ENCODE results near the gene CEBPZOS. TPM values are rescaled to one million over a fixed set of nuclear protein-coding genes. Genes with fewer than 3 reads are reported as not detected.
"Not testable (repeated sequence)": the region's sequence is repeated elsewhere in the genome, so short reads cannot be mapped to it uniquely, and the experiment has no call there.

The CEBPZOS gene
- total RNA-seq, 1 donor from 2014 or later: 22.8 TPM

DNA sequence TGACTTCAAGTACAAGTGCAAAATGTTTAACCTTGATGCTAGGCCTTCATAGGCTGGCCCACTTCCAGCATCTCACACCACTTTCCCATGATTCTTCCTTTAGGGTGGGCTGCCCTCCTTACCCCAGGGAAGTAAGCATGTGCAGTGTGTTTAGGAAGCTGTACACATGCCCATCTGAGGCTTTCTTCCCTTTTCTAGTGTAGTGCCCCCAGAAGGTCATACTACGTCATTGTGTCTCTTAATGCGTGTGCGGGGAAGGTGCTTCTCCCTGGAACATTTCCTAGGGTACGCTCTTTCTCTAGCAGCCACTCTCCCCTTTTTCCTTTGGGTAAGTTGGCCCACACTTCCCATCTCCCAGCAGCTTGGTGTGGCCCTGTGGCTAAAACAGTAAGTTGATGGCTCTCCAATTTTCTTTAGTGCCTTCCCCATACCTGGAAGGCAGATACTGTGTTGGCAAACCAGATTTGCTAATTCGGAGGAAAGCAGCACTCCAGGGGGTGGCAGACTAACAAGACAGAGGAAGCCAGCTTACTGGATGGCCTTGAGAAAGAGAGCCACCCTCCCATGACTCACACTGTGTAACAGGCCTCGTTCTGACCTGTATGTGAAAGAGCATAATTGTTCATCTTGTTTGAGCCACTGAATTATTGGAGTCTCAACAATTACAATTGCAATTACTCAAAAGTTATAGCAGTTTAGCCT lies 6.7 kb upstream of the CEBPZOS start:
- DNase-seq (ENCODE audit: low spot score in 2 of 2) (no peak), FAIRE-seq (no peak)

DNA sequence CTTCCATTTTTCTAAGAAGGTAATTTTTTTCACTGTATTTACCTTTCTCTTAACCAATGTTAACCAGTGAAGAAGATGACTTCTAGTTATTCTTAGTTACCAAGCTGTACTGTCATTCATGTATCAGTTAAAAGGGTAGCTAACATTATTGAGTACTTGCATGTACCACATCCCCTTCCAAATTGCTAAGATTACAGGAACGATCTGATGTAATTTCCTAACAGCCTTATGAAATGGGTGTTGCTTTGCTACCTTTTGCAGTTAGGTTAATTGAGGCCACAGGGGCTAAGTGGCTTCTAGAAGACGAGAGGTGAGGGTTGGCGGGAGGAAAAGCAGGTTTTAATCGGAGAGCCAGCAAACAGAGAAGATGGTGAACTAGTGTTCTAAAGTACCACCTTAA lies 6.0 kb upstream of the CEBPZOS start:
- DNase-seq (ENCODE audit: low spot score in 2 of 2) (no peak), FAIRE-seq (no peak)

DNA sequence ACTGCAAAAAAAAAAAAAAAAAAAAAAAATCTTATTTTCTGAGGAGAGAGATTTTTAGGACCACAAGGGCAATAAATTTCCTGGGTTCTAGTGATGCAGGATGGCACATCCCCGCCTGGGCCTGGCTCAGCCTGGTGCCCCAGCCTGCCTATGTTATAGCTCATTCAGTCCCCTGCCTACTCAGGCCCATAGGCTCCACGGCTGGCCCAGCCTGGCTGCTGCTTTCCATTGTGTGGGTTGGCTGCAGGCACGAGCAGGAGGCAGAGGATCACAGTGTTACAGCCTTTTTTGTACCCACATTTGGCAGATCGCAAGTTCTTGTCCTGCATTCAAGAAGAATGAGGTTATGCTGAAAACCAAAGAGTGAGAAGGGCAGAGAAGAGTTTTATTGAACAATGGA lies 5.0 kb upstream of the CEBPZOS start:
- DNase-seq (ENCODE audit: low spot score in 2 of 2): no peak
- no peak for FAIRE-seq

DNA sequence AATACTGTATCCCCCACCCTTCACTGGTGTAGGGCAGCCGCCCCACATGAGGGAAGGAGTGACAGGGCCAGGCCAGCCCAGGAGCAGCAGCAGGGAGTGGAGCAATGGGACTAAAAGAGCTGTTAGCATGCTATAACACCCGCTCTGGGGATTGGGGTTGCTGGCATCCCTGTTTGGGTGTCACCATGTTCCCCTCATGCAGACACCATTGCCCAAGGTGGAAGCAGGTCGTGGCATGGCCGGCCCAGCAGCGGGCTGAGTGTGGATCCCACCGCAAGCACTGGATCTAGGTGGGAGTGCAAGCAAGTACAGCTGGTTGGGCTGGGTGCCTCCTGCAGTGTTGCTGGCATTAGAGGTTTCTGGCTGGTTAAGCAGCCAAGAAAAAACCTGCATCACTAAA lies 4.5 kb upstream of the CEBPZOS start:
- FAIRE-seq (no peak), DNase-seq (ENCODE audit: low spot score in 2 of 2) (no peak)

DNA sequence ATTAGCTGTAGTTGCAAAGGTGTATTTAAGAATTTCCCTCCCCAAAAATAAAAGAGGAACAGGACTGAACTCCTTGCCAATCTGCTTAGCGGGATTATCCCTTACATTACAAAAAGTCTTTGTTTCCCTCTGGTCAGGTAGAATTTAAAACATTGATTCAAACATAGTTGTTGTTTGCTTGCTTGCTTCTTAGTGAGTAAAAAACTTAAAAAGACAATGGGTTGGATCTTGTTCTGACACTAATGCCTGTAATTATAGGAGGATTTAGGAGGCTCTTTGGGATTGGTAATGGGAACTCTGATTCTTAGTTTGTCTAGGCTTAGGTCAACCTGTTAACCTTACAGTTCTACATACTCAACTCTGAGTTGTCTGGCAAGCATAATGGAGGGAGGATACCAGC lies 3.7 kb upstream of the CEBPZOS start:
- no peak for FAIRE-seq

DNA sequence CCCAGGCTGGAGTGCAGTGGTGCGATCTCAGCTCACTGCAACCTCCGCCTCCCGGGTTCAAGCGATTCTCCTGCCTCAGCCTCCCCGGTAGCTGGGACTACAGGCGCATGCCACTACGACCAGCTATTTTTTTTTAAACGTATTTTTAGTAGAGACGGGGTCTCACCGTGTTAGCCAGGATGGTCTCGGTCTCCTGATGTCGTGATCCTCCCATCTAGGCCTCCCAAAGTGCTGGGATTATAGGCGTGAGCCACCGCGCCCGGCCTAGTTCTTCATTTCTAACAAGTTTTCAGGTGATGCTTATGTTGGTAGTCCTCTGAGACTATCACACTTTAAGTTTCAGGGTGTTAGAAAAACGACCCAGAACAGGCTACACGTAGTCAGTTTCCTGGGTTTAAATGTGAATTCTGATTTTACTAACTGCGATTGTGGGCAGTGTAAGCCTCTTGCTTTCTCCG lies 405 bp upstream of the CEBPZOS start:
- DNase-seq (ENCODE audit: low spot score in 2 of 2); FAIRE-seq: not testable (repeated sequence)

More for the DNA sequence above, 3.7 kb upstream of the CEBPZOS start:
- DNase-seq (ENCODE audit: low spot score in 2 of 2): no peak

DNA sequence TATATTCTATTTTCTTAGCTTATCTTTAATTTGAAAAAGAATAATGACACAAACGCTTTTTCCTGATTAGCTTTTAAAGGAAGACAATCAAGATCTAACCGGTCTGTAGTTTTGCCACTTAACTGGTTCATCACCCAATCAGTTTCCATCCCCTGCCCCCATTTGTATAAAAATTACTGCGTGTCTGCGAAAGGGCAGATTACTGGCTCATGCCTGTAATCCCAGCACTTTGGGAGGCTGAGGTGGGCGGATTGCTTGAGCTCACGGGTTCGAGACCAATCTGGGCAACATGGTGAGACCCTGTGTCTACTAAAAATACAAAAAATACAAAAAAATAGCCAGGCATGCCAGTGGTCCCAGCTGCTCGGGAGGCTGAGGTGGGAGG lies 2.4 kb downstream of the CEBPZOS start:
- FAIRE-seq (no peak), DNase-seq (ENCODE audit: low spot score in 2 of 2) (no peak)

DNA sequence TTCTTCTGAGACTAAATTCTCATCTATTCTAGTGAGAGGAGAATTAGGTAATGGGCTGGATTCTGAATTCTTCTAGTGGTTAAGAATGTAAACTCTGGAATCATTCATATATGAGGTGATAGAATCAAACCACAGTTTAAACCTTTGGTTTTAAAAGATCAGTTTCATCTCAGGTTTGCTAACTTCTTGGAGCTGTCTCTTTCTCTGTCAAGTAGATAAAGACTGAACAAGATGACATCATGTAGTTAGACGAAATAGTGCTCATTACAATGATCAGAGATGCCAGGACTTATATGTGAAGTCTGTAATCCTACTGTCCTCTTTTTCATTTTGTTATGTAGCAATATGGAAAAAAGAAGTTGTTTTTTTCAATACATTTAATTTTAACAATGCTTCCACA lies 4.9 kb downstream of the CEBPZOS start:
- FAIRE-seq (no peak), DNase-seq (ENCODE audit: low spot score in 2 of 2) (no peak)

DNA sequence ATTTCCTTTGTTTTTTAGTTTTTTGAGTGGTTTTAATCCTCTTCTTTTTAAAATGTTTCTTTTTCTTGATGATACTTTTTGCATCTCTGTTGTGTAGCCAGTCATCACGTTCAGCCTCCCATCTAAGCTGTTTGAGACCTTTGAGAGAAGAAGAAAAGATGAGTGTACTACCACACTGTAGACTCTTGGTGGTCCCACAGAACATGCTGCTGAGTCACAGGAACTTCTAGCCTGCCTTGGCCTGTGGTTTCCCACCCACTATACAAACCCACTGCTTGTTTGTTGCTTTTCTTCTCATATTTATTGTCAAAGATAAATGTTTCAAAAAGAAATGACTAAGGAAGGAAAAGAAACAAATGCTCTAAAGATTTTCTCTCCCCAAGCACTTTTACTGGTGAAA lies 5.5 kb downstream of the CEBPZOS start:
- FAIRE-seq: no peak
- DNase-seq (ENCODE audit: low spot score in 2 of 2): no peak

DNA sequence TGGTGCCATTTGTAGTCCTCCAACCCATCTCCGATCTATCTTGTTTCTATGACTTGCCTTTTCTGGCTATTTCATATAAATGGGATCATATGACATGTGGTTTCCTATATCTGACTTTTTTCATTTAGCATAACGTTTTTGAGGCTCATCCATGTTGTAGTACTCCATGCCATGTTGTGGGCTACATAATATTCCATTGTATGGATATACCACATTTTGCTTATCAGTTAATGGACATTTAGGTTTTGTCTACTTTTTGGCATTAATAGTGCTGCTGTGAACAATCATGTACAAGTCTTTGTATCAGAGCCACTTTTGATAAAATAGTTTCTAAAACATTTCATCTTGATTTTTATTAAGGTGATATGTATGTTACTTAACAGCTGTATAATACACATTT lies 7.4 kb downstream of the CEBPZOS start:
- no peak for FAIRE-seq
- DNase-seq (ENCODE audit: low spot score in 2 of 2): no peak

DNA sequence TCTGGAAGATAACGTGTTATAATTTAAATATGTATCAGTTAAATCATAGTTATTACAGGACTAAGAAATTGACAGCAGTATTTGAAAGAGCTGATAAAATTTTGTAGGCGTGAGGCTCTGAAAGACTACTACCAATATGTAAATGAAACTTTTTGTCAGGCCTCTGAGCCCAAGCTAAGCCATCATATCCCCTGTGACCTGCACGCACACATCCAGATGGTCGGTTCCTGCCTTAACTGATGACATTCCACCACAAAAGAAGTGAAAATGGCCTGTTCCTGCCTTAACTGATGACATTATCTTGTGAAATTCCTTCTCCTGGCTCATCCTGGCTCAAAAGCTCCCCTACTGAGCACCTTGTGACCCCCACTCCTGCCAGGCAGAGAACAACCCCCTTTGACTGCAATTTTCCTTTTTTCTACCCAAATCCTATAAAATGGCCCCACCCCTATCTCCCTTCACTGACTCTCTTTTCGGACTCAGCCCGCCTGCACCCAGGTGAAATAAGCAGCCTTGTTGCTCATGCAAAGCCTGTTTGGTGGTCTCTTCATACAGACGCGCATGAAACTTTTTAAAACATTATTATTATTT lies 8.9 kb downstream of the CEBPZOS start:
- not testable (repeated sequence) for FAIRE-seq

DNA sequence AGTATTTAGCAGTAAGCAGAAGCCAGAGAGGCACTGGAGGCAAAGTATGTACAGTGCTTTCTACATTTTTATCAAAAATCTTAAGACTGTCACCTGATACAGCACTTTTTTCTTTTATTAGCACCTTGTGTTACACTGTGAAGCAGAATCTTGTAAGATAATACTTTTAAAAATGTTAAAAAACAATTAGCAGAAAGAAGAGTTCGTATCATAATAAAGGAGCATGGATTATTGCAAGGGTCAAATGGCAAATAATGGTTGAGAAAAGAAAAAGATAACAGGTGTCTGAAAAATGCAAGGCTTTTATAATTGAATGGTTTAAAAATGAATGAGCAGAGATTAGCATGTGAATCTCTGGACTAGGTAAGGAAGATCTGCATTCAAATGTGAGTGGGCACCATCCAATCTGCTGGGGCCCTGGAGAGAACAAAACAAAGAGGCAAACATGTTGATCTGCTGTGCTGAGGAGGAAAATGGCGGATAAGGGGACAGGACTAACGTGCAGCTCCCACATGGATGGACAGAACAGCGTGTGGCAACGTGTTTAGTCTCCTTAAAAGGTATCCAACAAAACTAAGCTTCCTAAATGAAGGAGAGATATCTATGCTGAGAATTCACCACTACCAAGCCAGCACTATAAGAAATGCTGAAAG lies 9.5 kb downstream of the CEBPZOS start:
- no peak for DNase-seq (ENCODE audit: low spot score in 2 of 2)

More for the DNA sequence above, 8.9 kb downstream of the CEBPZOS start:
- DNase-seq (ENCODE audit: low spot score in 2 of 2): not testable (repeated sequence)

DNA sequence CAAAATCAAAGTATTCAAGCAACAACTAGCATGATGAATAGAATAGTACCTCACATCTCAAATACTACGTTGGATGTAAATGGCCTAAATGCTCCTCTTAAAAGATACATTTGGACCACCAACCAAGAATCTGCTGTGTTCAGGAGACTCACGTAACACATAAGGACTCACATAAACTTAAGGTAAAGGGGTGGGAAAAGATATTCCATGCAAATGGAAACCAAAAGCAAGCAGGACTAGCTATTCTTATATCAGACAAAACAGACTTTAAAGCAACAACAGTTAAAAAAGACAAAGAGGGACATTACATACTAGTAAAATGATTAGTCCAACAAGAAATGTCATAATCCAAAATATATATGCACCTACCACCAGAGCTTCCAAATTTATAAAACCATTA lies 10.5 kb downstream of the CEBPZOS start:
- not testable (repeated sequence) for FAIRE-seq; DNase-seq (ENCODE audit: low spot score in 2 of 2)

More for the DNA sequence above, 9.5 kb downstream of the CEBPZOS start:
- FAIRE-seq: no peak

DNA sequence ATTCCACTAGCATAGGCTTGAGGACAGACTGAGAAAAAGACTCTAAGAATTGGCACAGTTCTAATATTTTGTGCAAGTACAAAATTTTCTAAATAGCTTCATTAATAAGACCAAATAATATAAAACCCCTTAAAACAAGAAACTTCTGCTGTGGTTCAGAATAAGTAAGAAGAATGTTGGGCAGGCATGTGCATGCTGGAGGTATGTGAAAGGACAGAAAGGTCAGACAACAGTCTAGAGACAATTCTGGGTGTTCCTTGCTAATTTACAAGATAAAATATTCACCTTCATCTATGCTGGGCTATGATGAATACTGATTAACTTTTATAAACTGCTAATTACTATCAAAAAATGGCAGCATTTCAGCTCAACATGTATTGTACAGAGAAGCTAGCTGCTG lies 14.9 kb downstream of the CEBPZOS start:
- FAIRE-seq (no peak), DNase-seq (ENCODE audit: low spot score in 2 of 2) (no peak)

DNA sequence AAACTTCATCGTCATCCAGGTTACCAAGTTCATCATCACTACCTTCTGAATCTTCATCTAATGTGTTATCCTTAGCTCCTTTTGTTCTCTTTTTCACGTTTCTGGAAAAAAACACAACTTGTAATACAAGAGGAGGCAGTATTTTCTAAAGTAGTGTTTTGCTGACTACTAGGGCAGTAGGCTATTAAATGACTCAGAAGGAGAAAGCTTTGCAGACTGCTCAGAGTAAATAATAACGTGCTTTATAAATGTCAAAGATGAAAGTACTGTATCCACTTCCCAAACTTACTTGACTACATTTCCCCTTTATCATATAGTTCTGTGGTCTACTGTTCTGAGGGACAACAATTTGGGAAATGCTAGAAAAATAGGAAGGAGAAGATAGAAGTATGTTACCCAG lies 15.6 kb downstream of the CEBPZOS start:
- DNase-seq (ENCODE audit: low spot score in 2 of 2) (no peak), FAIRE-seq (no peak)

DNA sequence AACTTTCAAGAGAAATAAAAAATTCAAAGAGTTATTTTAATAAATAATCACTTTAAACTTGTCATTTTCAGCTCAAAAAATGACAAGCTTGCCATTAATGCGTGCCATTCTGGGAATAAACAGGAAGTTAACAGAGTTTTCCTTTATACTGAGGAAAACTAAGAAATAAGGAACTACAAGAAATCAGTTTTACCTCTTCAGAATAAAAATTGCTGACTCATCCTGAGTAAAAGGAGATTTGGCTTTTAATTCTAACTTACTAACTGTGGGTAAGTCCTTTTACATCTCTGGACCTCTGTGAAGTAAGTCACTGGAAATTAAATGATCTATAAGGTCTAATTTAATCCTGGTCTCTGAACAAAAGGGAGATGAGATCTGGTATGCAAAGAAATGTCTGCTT lies 19.0 kb downstream of the CEBPZOS start:
- DNase-seq (ENCODE audit: low spot score in 2 of 2) (no peak), FAIRE-seq (no peak)

DNA sequence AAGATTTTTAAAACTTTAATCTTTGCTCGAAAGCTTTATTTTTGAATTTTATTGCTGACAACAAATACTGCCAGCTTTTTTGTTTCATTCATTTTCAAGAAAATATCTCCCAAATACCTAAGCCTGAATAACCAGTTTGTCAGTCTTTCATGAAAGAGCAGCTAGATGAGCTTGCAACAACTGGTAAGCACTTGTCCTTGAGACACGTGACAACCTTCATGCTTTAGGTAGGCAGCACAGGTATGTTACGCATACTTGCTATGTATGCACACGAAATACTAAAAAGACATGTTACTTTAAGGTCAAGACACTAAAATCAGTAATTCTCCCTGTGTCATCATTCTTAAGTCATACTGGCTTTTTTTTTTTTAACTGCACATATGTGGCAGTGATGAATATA lies 22.8 kb downstream of the CEBPZOS start:
- FAIRE-seq: no peak
- no peak for DNase-seq (ENCODE audit: low spot score in 2 of 2)

DNA sequence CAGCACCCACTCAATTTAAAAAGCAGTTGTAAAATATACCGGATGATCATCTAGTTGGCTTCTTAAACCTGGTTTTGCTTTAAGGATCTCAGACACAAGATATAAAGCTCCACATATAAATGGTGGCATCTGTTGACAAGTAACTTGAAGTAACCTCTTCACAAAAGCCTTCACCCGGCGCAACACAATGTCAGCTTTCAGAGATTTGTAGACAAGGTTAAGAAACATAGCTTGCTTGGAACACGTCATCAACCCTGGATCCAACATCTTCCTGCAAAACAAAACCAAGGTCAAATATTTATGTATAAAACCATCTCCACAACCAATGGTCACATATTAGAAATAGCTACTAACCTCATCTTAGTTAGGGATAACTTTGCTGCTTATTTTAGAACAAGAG lies 26.8 kb downstream of the CEBPZOS start:
- DNase-seq (ENCODE audit: low spot score in 2 of 2) (no peak), FAIRE-seq (no peak)

DNA sequence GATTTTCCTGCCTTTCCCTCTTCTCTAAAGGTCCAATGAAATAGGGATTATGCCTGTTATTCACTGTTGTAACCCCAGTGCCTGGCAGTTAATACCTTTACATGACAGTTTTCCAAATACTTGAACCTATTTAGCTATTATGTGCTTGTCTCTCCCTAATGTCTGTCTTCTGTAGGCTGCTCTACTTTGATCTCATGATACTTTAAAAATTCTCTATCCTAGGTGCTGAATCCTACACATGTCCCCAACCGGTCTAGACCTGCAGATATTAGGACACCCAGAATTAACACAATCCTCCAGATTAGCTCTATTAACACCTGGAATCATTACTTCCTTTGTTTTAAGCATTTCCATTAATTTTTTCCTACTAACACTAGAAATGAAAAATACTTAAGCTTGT lies 27.8 kb downstream of the CEBPZOS start:
- FAIRE-seq (no peak), DNase-seq (ENCODE audit: low spot score in 2 of 2) (no peak)

DNA sequence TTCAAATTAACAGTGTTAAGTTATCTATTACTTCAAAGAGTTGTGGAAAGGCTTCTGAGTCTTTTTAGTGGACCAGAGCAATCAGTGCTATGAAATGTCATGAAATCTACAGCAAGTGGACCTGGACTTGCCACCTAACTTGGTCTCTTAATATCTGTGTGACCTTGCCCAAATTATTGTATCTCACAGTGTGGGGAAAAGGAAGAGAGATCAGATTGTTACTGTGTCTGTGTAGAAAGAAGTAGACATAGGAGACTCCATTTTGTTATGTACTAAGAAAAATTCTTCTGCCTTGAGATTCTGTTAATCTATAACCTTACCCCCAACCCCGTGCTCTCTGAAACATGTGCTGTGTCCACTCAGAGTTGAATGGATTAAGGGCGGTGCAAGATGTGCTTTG lies 28.8 kb downstream of the CEBPZOS start:
- FAIRE-seq: not testable (repeated sequence)

DNA sequence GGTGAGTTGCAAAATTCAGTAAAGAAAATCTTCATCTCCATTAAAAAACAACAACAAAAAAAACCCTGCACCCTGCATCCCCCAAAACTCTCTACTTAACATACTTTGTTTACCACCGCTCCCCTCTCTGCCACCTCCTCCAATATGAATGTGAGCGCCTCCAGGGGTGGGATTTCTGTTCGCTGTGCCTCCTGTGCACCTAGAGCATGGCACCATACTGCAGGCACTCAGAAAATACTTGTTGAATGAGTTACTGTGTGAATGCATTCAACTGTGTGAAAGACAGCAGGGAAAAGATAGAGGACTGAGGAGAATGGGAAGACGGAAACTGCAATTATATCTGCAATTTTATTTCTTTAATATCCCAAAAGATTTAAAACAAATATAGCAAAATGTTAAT lies 30.6 kb downstream of the CEBPZOS start:
- no peak for FAIRE-seq
- no peak for DNase-seq (ENCODE audit: low spot score in 2 of 2)

More for the DNA sequence above, 28.8 kb downstream of the CEBPZOS start:
- DNase-seq (ENCODE audit: low spot score in 2 of 2): not testable (repeated sequence)

DNA sequence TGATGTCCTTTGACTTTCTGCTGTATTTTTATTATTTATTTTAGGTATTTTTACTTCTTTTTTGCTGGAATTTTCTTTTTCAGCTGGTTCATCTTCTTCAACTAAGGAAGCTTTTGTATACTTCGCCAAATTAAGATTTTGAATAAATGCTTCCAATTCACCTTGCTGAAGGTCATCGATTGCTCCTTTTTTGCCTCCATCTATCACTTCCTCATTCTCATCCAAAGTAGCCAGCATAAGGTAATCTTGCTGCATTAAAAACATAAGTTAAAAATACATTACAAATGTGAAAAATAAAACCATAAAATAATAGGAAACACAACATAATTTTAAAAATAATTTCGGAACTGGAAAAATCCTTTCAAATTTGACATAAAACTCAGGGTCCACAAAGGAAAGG lies 32.5 kb downstream of the CEBPZOS start:
- DNase-seq (ENCODE audit: low spot score in 2 of 2): no peak
- FAIRE-seq: no peak
